Activated T-cell treated with anti-CD3 and anti-CD28 coated beads, Interleukin-2, amount 50 U/mL, for 24 hours (primary cell): ENCODE results near the gene PI16.

Source experiments
- DNase-seq: peaks from one replicate; pipeline ENCODE4 v3.0.0-alpha.2; 2020
- H3K27ac Mint-ChIP-seq: 2 replicates; pipeline ENCODE4 v1.8.0; 2020; ENCODE audit warnings: mild to moderate bottlenecking, mixed read lengths
- H3K27me3 Mint-ChIP-seq: 2 replicates; pipeline ENCODE4 v1.8.0; 2020; ENCODE audit warnings: mixed read lengths
- H3K36me3 Mint-ChIP-seq: 2 replicates; pipeline ENCODE4 v1.8.0; 2020; ENCODE audit warnings: low read depth, mixed read lengths
- H3K4me1 Mint-ChIP-seq: 2 replicates; pipeline ENCODE4 v1.8.0; 2020; ENCODE audit warnings: low read depth, mixed read lengths
- H3K4me3 Mint-ChIP-seq: 2 replicates; pipeline ENCODE4 v1.8.0; 2020; ENCODE audit warnings: mild to moderate bottlenecking, moderate library complexity, mixed read lengths
- H3K9me3 Mint-ChIP-seq: 2 replicates; pipeline ENCODE4 v1.8.0; 2020; ENCODE audit warnings: mixed read lengths

Gene PI16, protein sequence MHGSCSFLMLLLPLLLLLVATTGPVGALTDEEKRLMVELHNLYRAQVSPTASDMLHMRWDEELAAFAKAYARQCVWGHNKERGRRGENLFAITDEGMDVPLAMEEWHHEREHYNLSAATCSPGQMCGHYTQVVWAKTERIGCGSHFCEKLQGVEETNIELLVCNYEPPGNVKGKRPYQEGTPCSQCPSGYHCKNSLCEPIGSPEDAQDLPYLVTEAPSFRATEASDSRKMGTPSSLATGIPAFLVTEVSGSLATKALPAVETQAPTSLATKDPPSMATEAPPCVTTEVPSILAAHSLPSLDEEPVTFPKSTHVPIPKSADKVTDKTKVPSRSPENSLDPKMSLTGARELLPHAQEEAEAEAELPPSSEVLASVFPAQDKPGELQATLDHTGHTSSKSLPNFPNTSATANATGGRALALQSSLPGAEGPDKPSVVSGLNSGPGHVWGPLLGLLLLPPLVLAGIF

DNA sequence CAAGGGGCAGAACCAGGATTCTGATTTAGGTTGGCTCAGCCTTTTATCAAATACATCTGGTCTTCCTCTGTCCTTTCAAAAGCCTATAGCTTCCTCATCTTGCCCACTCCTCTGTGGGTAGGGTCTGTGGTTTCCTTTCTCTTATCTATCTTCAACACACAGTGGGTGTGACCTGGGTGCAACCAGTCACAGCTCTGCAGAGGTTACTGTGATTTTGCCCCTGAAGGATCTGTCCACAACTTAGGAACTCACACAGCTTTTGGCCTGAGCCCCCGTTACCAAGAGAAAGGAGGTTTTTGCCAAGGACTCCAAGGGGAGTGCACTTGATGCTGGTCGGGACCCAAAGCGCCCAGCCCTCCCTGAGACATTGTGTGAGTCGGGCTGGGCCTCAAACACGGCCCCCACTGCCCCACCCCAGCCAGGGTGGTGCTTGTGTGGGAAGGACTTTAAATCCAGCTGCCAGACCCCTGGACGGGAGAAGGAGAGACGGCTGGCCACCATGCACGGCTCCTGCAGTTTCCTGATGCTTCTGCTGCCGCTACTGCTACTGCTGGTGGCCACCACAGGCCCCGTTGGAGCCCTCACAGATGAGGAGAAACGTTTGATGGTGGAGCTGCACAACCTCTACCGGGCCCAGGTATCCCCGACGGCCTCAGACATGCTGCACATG, at the start of gene PI16:
Gene PI16, plus strand, starts transcription at position 477 of the 670 bp plus-strand sequence. Its CDS starts 23 bp downstream, at position 500.
- Mint-ChIP-seq H3K4me3 (peak within 1 kb of the TSS; percentile 45), H3K27me3 (no peaks in the 10 kb centered on the region), H3K36me3 (no peaks in the 10 kb centered on the region), H3K27ac (peak within 1 kb of the TSS; percentile 48), H3K4me1 (peaks cover 47% of the 10 kb centered on the region), H3K9me3 (no peaks in the 10 kb centered on the region)
- DNase-seq = no peak

DNA sequence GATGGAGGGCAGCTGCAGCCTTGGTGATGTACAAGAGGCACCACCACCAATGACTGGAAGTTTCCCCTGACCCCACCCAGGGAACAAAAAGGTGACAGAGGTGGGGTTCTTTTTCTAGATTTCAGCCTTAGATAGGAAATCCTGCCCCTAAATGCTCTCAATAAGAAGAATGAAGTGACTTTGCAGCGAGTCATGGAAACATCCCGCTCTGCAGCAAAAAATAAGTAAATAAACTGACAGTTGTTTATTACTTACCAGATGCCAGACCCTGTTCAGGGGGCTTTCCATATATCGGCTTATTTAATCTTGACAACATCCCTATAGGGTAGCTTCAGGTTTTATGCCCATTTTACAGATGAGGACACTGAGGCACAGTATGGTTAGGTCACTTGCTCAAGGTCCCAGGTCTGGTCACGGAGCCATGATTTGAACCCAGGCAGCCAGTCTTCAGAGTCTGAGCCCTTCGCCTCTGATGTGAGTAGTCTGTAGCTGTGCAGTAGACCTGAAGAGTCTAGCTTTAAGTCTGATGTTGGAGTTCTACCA, 49.6 kb upstream of the PI16 start:
- Mint-ChIP-seq H3K27me3 (no peaks in the 10 kb centered on the region), H3K4me1 (peaks cover 6% of the 10 kb centered on the region), H3K4me3 (no peak overlapping the region), H3K27ac (no peak overlapping the region), H3K36me3 (peaks cover 85% of the 10 kb centered on the region), H3K9me3 (no peaks in the 10 kb centered on the region)
- DNase-seq = no peak

DNA sequence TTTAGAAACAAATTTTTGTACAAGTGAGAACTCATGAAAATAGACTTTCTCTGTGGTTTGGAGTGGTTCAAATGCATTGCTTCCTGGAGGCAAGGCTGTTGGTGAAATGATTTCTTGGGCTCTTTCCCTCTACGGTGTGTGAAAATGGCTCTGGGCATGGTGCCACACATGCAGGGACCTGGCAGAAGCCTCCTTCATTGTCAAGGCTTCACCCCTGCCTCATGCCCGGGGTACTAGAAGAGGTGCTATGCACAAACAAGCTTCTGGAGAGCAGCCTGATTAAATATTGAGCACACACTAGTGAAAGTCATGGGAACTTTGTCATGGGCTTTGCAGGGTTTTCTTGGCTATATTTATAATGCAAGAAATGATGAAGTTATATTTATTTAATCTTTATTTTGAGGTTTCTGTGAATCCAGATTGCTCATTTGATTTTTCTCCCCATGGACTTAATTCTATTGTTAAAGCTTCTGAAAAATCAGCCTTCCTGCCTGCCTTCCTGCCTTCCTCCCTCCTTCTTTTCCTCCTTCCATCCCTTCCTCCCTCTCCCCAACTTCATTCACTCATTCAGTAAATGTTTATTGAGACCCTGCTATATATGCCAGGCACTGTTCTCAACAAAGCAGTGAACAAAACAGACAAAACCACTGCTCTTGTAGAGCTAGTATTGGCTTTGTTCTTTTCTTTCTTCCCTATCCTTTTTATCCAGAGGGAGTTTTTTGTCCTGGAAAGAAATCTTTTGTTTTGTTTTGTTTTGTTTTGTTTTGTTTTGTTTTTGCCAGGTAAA, 47.8 kb upstream of the PI16 start:
- H3K36me3 Mint-ChIP-seq = peaks cover 76% of the 10 kb centered on the region
- H3K4me3 Mint-ChIP-seq = no peak overlapping the region
- no peaks in the 10 kb centered on the region for H3K27me3 Mint-ChIP-seq
- H3K27ac Mint-ChIP-seq = no peak overlapping the region
- H3K4me1 Mint-ChIP-seq = peaks cover 14% of the 10 kb centered on the region
- DNase-seq = no peak
- H3K9me3 Mint-ChIP-seq = no peaks in the 10 kb centered on the region

DNA sequence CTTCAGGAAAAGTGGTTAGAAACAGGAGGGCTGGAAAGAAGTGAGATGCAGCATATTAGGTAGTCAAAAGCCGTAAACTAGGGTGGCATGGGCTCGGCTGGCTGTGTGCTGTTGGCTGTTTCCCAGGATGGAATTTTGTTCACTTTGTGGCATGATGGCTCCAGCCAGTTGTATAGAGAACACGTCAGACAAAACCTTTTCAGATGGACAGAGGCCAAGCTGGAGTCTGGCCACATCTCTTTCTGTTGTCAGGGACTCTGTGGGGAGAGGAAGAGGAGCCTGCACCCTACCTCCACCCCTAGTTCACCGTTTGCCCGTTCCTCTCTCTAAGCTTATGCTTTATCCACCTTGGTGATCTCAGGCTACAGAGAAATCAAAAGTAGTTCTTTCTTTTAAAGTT, 46.8 kb upstream of the PI16 start:
- H3K4me1 Mint-ChIP-seq = peaks cover 25% of the 10 kb centered on the region
- peak overlapping the region; percentile 9 for H3K27ac Mint-ChIP-seq
- no peaks in the 10 kb centered on the region for H3K9me3 Mint-ChIP-seq
- DNase-seq = no peak
- H3K27me3 Mint-ChIP-seq = no peaks in the 10 kb centered on the region
- no peak overlapping the region for H3K4me3 Mint-ChIP-seq
- peaks cover 69% of the 10 kb centered on the region for H3K36me3 Mint-ChIP-seq

DNA sequence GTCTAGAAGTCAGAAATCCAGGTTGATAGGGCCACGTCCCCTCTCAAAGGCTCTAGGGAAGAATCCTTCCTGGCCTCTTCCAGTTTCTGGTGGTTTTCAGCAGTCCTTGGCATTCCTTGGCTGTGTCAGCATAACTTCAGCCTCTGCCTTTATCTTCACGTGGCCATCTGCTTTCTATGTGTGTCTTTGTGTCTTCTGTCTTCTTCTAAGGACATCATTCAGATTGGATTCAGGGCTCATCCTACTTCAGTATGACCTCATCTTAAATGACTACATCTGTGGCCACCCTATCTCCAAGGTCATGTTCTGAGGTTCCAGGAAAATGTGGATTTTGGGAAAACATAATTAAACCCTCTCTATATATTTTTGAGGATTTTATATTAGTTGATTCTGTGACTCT, 45.8 kb upstream of the PI16 start:
- Mint-ChIP-seq H3K4me1 (peaks cover 35% of the 10 kb centered on the region), H3K9me3 (no peaks in the 10 kb centered on the region), H3K36me3 (peaks cover 66% of the 10 kb centered on the region), H3K4me3 (no peak overlapping the region), H3K27ac (no peak overlapping the region), H3K27me3 (no peaks in the 10 kb centered on the region)
- no peak for DNase-seq

DNA sequence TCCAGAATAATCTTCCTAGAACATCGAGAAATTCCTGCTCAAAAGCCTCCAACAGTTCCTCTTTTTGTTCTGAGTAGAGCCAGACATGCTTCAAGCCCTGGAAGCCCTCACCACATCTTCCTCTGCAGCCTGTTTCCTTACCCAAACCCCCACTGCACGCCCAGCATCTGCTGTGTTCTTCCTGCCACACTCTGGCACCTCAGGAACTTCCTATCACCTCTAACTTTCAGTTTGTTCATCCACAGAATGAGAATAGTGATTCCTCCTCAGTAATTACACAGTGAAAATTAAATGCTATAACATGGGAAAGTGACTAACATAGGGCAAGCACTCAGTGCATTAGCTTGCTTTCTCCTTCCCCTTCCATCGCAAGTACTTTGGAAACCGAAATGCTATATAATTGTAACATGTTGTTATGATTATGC, 42.5 kb upstream of the PI16 start:
- Mint-ChIP-seq H3K9me3 (no peaks in the 10 kb centered on the region), H3K4me3 (peak overlapping the region; percentile 64), H3K27me3 (no peaks in the 10 kb centered on the region), H3K27ac (peak overlapping the region; percentile 93), H3K4me1 (peaks cover 55% of the 10 kb centered on the region), H3K36me3 (peaks cover 65% of the 10 kb centered on the region)
- peak; percentile 48 for DNase-seq

DNA sequence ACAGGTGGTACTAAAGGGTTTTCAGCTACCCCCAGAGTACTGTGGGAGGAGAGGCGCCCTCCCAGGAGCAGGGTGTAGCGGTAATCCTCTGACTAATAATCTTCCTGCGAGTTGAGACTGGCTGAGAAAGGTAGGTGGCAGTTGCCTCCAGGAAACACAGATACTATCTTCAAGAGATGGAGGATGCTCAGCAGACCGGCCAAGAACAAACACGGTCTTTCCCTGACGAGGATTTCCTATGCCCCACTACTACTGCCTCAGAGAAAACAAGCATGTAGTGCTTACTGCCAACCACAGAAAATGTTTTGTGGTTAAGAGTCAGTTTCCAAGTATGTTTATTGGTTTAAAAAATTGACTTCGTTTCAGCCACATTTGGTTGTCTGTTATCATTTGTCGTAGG, 42.0 kb upstream of the PI16 start:
- peak overlapping the region; percentile 93 for H3K27ac Mint-ChIP-seq
- H3K4me1 Mint-ChIP-seq = peaks cover 55% of the 10 kb centered on the region
- no peaks in the 10 kb centered on the region for H3K27me3 Mint-ChIP-seq
- H3K36me3 Mint-ChIP-seq = peaks cover 65% of the 10 kb centered on the region
- DNase-seq = peak; percentile 67
- peak overlapping the region; percentile 64 for H3K4me3 Mint-ChIP-seq
- no peaks in the 10 kb centered on the region for H3K9me3 Mint-ChIP-seq

DNA sequence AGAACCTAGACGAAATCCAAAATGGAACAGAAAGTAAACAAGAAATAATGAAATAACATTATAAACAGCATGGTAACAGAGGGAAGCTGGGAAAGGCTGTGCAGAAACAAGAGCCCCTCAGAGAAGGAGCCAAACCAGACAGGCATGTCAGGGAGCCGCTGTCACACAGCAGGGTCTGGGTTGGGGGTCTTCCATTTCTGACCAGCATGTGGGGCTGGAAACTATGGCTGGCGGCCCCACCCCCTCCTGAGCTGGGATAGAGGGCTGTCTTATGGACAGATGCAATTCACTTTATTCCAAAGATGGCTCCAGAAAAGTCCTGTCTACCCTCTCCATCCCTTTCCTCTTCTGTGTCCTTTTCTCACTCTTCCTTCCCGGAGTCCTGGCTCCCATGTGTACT, 41.5 kb upstream of the PI16 start:
- Mint-ChIP-seq H3K4me1 (peaks cover 52% of the 10 kb centered on the region), H3K27me3 (no peaks in the 10 kb centered on the region), H3K4me3 (peak overlapping the region; percentile 64), H3K27ac (peak overlapping the region; percentile 93), H3K9me3 (no peaks in the 10 kb centered on the region), H3K36me3 (peaks cover 65% of the 10 kb centered on the region)
- DNase-seq = no peak

DNA sequence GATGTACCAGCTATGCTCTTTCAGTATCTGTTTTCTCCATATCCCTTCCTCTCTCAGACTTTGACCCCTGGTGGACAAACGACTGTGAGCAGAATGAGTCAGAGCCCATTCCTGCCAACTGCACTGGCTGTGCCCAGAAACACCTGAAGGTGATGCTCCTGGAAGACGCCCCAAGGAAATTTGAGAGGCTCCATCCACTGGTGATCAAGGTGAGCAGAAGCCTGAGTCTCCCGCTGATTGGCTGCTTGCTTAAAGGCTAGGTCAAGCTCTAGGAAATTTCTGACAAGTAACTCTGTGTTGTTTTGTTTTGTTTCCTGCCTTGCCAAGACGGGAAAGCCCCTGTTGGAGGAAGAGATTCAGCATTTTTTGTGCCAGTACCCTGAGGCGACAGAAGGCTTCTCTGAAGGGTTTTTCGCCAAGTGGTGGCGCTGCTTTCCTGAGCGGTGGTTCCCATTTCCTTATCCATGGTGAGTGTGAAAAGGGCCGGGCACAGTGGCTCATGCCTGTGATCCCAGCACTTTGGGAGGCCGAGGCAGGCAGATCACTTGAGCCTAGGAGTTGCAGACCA, 40.2 kb upstream of the PI16 start:
- Mint-ChIP-seq H3K27ac (peak overlapping the region; percentile 76), H3K36me3 (peaks cover 70% of the 10 kb centered on the region), H3K4me3 (no peak overlapping the region), H3K4me1 (peaks cover 52% of the 10 kb centered on the region), H3K9me3 (no peaks in the 10 kb centered on the region), H3K27me3 (no peaks in the 10 kb centered on the region)
- no peak for DNase-seq

DNA sequence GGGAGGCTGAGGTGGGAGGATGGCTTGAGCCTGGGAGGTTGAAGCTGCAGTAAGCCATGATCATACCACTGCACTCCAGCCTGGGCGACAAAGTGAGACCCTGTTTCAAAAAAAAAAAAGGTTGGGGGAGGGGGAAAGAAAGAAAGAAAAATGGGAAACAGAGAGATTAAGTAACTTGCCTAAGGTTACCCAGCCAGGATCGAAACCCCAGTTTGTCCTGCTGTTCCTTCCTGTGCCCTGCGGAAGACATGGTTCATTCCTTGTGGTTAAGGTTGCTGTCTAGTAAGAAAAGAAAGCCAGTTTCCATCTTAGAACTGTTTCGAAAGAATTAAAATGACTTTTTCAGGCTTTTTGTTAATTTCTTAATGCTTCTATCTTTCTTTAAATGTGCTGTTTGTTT, 38.9 kb upstream of the PI16 start:
- Mint-ChIP-seq H3K4me3 (no peak overlapping the region), H3K36me3 (peaks cover 74% of the 10 kb centered on the region), H3K9me3 (no peaks in the 10 kb centered on the region), H3K4me1 (peaks cover 52% of the 10 kb centered on the region), H3K27ac (no peak overlapping the region), H3K27me3 (no peaks in the 10 kb centered on the region)
- no peak for DNase-seq

DNA sequence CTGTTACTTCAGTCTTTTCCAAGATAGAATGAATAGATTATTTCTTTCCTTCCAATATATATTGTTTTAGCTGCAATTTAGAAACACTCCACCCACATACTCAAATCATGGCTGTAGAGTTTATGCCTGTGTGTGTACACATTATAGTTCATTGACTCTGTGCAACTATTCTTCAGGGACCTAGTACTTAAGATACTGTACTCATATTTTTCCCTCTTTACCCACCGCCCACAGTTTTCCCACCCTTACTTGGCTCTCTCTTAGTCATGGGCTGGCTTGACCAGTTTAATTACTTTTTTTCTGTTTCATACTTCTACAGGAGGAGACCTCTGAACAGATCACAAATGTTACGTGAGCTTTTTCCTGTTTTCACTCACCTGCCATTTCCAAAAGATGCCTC, 38.4 kb upstream of the PI16 start:
- no peak for DNase-seq
- peaks cover 79% of the 10 kb centered on the region for H3K36me3 Mint-ChIP-seq
- H3K27me3 Mint-ChIP-seq = no peaks in the 10 kb centered on the region
- H3K9me3 Mint-ChIP-seq = no peaks in the 10 kb centered on the region
- H3K27ac Mint-ChIP-seq = peak overlapping the region; percentile 1
- no peak overlapping the region for H3K4me3 Mint-ChIP-seq
- H3K4me1 Mint-ChIP-seq = peaks cover 48% of the 10 kb centered on the region

DNA sequence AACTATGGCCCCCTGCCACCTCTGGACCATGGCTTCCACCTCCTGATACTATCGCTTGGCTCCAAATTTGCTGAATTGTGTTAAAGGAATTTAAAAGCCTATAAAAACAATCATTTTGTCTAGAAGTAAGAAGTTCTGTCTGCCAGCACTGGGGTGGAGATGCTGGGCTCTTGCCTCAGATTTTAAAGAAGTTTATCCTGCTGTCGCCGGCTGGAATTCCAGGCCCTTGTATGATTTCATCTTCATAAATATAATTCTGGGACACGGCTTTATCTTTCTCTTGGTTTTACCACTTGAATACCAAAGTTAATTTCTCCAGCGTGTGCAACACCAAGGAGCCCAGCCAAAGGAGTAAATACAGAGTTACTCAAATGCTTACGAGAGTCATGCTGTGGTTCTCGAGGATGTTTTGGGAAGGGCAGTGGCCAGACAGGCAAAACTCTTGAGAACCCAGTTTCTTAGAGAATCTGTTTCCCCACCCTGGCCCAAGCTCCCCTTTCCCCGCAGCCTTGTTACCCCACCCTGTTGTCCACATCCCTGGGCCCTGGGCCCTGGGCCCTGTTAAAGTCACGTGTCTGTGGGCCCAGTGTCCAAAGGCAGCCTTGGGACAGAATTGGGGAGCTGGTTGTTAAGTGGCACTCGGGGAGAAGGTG, 36.9 kb upstream of the PI16 start:
- no peaks in the 10 kb centered on the region for H3K9me3 Mint-ChIP-seq
- no peak overlapping the region for H3K27ac Mint-ChIP-seq
- H3K27me3 Mint-ChIP-seq = no peaks in the 10 kb centered on the region
- no peak for DNase-seq
- H3K36me3 Mint-ChIP-seq = peaks cover 82% of the 10 kb centered on the region
- H3K4me1 Mint-ChIP-seq = peaks cover 35% of the 10 kb centered on the region
- H3K4me3 Mint-ChIP-seq = no peak overlapping the region

DNA sequence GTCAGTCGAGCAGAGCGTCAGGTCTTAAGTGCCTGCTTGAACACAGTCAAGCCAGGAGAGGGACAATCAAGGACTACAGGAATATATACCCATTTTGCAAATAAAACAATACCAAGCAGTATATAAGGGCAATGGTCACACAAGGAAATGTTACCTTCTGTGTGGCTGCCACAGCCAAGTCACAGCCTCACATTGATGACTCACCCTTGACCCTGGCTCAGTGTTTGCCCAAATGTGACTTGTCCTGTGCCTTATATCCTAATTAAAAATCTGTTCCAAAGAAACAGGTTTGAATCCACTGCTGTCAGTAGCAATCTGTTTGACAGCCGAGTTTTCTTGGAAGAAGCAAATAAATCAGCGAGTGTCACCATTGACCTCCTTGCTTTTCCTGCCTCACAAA, 34.5 kb upstream of the PI16 start:
- H3K9me3 Mint-ChIP-seq = no peaks in the 10 kb centered on the region
- H3K4me3 Mint-ChIP-seq = no peak overlapping the region
- peaks cover 87% of the 10 kb centered on the region for H3K36me3 Mint-ChIP-seq
- H3K4me1 Mint-ChIP-seq = peaks cover 18% of the 10 kb centered on the region
- no peaks in the 10 kb centered on the region for H3K27me3 Mint-ChIP-seq
- H3K27ac Mint-ChIP-seq = no peak overlapping the region
- no peak for DNase-seq

DNA sequence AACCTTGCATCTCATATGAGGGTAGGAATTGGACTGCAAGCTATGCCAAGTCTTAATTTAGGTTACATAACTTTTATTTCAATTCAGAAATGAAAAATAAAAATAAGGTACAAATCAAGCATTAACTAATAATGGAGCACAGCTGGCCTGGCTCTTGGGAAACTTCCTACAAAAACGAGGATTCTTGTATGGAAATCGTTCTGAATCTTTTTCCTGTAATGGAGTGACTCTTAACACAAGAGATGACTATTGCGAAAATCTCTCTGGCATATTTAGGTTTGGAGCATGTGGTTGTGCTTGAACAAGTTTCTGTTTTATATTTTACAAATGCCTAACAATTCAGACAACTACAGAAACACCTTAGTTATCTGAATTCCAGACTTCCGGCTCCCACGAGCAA, 34.0 kb upstream of the PI16 start:
- no peak for DNase-seq
- peaks cover 86% of the 10 kb centered on the region for H3K36me3 Mint-ChIP-seq

More for the DNA sequence above, 34.0 kb upstream of the PI16 start:
- Mint-ChIP-seq H3K27ac (no peak overlapping the region), H3K9me3 (no peaks in the 10 kb centered on the region), H3K4me3 (no peak overlapping the region), H3K27me3 (no peaks in the 10 kb centered on the region), H3K4me1 (peaks cover 19% of the 10 kb centered on the region)
